ENCODE measurements around the gene HPD. TPM values are rescaled to one million over a fixed set of nuclear protein-coding genes. Genes with fewer than 3 reads are reported as not detected.

The HPD gene
- not detected in 2 replicates for total RNA-seq

GRCh38 chr12:121858662-121859572 lies at the start of gene HPD:
TSS of gene HPD (minus strand) at chr12:121858859. CDS start at chr12:121858823, 36 bp downstream.

GRCh38 chr12:121888478-121889273 lies 30.0 kb upstream of the HPD start, which contains the start of gene PSMD9:
TSS of gene PSMD9 (plus strand) at chr12:121888790. CDS start at chr12:121888857, 67 bp downstream.

GRCh38 chr12:121803861-121804416 lies 54.7 kb downstream of the HPD start, which contains the start of gene SETD1B:
TSS of gene SETD1B (plus strand) at chr12:121804009. CDS start at chr12:121804738, 729 bp downstream.

GRCh38 chr12:121793440-121793837 lies 65.2 kb downstream of the HPD start, which contains the start of gene RHOF:
TSS of gene RHOF (minus strand) at chr12:121793688. CDS start at chr12:121793633, 55 bp downstream.

Other genes with a start within 250 kb of the HPD start
- 16.0 and 18.5 TPM in 2 replicates for gene ORAI1, start 232.3 kb downstream of the HPD start, total RNA-seq
- gene MORN3, start 189.2 kb downstream of the HPD start, total RNA-seq, result 0.50 and 3.4 TPM in 2 replicates
- 7.9 and 13.6 TPM in 2 replicates for gene TMEM120B, start 146.1 kb downstream of the HPD start, total RNA-seq
- gene RHOF, start 65.2 kb downstream of the HPD start, total RNA-seq, result 8.0 and 19.1 TPM in 2 replicates
- gene SETD1B, start 54.9 kb downstream of the HPD start, total RNA-seq, result 2.1 and 9.7 TPM in 2 replicates
- gene PSMD9, start 29.9 kb upstream of the HPD start, total RNA-seq, result 47.5 and 112 TPM in 2 replicates
- gene CFAP251, start 59.7 kb upstream of the HPD start, total RNA-seq, result 18.1 and 28.0 TPM in 2 replicates
- 19.5 and 29.2 TPM in 2 replicates for gene BCL7A, start 163.0 kb upstream of the HPD start, total RNA-seq
- 10.3 and 30.9 TPM in 2 replicates for gene MLXIP, start 219.9 kb upstream of the HPD start, total RNA-seq

Measured in nasal cavity respiratory epithelium epithelial cell of viscerocranial mucosa (primary cell).